GM19099 (cell line): ENCODE data around the gene CDC42BPB.

ENCODE experiments used
- POLR2A ChIP-seq: IDR thresholded peaks from 3 replicates; pipeline ENCODE4 v1.6.1; 2011; ENCODE audit warnings: low read depth; ENCODE audit not compliant: insufficient read length; ENCODE audit errors: extremely low read depth

The CDC42BPB gene

DNA sequence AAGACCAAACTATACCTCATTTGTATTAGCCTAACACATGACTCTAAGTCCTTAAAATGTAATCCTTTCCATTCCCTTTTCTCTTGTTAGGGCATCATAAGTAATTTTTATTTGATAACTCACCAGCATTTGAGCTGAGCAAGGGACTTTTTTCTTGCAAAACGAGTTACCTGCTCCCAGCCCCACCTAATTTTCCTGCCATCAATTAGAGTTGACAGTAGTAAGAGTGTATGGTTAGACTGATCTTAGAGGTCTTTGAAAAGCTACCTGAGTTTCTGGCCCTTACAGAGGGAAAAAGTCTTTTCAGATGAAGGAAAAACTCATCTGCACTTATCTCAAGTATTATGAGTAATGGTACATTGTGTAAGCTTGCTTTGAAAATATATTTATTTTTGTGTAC is 168.6 kb downstream of the CDC42BPB start:
- no peak for TF ChIP-seq POLR2A

DNA sequence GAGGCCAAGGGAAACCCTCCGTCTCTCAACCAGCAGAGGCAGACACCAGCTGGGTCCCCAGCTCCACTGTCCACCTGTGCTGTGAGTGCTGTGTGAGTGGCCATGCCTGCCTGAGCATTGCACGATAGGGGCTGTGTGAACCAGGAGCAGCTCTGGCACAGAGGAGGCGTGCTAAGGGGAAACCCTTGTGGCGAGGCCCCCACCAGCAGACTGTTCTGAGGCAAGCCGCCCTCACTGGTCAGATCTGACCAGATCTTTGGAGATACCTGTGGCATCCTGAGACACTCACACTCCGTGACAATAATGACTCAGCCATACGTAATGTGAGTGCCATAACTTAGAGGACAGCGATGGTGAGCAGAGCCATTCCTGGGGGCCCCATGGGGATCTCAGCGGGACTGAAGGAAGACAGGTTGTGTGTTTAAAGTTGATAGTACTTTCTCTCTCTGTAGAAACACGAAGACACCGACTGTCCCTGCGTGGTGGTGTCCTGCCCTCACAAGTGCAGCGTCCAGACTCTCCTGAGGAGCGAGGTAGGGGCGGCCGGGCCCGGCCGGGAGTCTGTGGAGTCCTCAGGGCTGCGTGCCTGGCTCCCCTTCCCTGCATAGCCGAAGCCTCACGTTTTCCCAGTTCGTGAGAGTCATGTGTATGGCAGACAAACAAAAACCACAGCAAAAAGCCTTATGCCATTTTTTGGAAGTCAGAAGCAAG is 171.5 kb downstream of the CDC42BPB start:
- no peak for TF ChIP-seq POLR2A

DNA sequence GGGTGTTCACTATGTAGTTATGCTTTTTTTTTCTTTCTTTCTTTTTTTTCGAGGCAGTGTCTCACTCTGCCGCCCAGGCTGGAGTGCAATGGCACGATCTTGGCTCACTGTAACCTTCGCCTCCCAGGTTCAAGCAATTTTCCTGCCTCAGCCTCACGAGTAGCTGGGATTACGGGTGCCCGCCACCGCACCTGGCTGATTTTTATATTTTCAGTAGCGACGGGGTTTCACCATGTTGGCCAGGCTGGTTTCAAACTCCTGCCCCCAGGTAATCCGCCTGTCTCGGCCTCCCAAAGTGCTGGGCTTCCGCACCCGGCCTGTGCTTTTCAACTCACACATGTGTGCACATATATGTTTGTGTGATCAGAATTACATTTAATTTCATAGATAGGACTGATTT is 173.8 kb downstream of the CDC42BPB start:
- TF ChIP-seq POLR2A: no peak

DNA sequence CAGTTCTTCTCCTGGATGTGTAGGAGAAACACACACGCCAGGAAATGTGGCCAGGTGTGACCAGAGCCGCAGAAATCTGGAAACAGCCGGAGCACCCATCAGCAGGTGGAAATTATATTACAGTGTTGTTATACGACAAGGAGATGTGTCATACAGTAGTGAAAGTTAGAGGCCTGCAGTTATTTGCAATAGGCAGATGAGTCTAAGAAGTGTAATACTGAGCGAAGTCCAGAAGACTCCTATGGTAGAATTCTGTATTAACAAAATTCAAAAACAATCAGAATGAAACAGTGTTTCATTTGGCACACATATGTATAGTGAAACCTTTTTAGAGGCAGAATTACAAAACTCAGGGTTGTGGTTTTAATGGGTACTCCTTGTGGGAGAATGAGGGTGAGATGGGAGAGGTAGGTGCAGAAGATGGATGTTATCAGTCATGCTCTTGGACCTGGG is 174.2 kb downstream of the CDC42BPB start:
- TF ChIP-seq POLR2A: no peak
